PC-9 (cell line): ENCODE results near the gene USP3.

Experiments
- CTCF ChIP-seq: fragments of 200-600 bp; sonication (generic); conservative IDR thresholded peaks from 2 replicates; pipeline ENCODE4 v1.6.1; 2017; ENCODE audit warnings: mixed run types, antibody characterized with exemption, mild to moderate bottlenecking, moderate library complexity
- EZH2 ChIP-seq: fragments of 200-600 bp; sonication (generic); IDR thresholded peaks from 2 replicates; pipeline ENCODE4 v1.8.0; 2017; ENCODE audit warnings: antibody characterized with exemption, low read depth

- no peak for TF ChIP-seq CTCF
- TF ChIP-seq EZH2, result no peak
Observed at GRCh38 chr15:63462088-63462487, 42.3 kb upstream of the USP3 start.
